ENCODE data around the gene PARD3. TPM values are rescaled to one million over a fixed set of nuclear protein-coding genes. Genes with fewer than 3 reads are reported as not detected.

PARD3 gene
- total RNA-seq, 1 experiment from 2014 or later = 46.3 TPM

DNA sequence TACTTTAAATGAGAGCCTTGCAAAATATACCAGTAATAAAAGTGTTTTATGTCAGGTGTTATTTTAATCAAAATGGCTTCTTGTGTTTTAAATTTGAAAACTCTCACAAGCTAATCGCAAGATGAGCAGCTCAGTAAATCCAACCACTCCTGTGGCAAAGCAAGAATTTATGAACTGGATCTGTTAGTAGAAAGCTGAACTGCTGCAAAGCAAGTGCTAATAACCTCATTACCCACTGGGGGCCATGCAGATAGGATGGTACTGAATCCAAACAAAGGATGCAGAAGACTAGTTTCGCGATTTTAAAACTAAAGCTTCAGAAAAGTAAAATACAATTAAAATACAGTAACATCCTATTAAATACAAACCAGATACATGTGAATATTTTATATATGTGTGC, 468.0 kb downstream of the PARD3 start (continued):
- TF ChIP-seq SP1 (IDR thresholded peaks at IDR 0.05; ENCODE audit: low read depth) (no peak), POLR2A (IDR thresholded peaks at IDR 0.05; ENCODE audit: borderline replicate concordance, extremely low read depth, insufficient read depth, insufficient read length) (no peak), EZH2 (IDR thresholded peaks at IDR 0.05) (no peak), CEBPB (IDR thresholded peaks at IDR 0.05; ENCODE audit: low read depth) (no peak), FOSL1 (IDR thresholded peaks at IDR 0.05; ENCODE audit: low read depth) (no peak), JUND (IDR thresholded peaks at IDR 0.05) (no peak), EZH2phosphoT487 (IDR thresholded peaks at IDR 0.05; ENCODE audit: borderline replicate concordance) (no peak)
- TF ChIP-seq, protein P1, sequence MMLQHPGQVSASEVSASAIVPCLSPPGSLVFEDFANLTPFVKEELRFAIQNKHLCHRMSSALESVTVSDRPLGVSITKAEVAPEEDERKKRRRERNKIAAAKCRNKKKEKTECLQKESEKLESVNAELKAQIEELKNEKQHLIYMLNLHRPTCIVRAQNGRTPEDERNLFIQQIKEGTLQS (IDR thresholded peaks at IDR 0.05) = no peak
- TF ChIP-seq, protein P2, sequence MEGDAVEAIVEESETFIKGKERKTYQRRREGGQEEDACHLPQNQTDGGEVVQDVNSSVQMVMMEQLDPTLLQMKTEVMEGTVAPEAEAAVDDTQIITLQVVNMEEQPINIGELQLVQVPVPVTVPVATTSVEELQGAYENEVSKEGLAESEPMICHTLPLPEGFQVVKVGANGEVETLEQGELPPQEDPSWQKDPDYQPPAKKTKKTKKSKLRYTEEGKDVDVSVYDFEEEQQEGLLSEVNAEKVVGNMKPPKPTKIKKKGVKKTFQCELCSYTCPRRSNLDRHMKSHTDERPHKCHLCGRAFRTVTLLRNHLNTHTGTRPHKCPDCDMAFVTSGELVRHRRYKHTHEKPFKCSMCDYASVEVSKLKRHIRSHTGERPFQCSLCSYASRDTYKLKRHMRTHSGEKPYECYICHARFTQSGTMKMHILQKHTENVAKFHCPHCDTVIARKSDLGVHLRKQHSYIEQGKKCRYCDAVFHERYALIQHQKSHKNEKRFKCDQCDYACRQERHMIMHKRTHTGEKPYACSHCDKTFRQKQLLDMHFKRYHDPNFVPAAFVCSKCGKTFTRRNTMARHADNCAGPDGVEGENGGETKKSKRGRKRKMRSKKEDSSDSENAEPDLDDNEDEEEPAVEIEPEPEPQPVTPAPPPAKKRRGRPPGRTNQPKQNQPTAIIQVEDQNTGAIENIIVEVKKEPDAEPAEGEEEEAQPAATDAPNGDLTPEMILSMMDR (IDR thresholded peaks at IDR 0.05 in 2 of 3, conservative IDR thresholded peaks at IDR 0.05 in 1 of 3; ENCODE audit: borderline replicate concordance in 1 of 3, insufficient read depth in 1 of 3, low read depth in 2 of 3, low read length in 2 of 3) = no peak

DNA sequence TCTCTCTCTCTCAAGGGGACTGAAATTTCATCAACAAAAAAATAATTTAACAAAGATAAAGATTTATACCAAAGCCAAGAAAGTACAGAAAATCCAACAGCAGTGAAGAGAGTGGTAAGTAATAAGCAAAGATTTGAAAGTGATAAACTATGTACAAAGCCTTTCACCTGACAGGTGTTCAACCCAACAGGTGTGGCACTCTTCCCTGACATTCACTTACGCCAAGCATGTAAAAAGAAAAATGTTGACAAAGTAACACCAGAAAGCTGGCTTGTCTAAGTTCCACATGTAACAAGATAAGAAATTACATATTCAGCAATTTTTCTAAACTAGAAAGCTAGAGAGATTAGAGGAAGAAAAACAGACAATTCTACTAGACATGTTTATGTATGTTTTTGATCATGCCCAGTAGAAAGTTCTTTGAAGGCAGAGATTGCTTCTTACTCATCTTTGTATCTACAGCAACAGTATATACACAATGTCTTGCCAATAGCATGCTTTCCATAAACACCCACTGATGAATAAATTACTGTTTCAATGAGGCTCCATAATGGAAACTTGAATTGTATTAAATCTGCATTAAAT, 468.5 kb downstream of the PARD3 start:
- H3K79me2 ChIP-seq (ENCODE audit: insufficient read depth, low read length) = no peaks in the 10 kb centered on the region
- TF ChIP-seq CBX3 (IDR thresholded peaks at IDR 0.05; ENCODE audit: low read depth) (no peak), ELF1 (IDR thresholded peaks at IDR 0.05; ENCODE audit: borderline replicate concordance, low read depth) (no peak), POLR2A (IDR thresholded peaks at IDR 0.05; ENCODE audit: borderline replicate concordance, extremely low read depth, insufficient read depth, insufficient read length) (no peak), RAD21 (IDR thresholded peaks at IDR 0.05; ENCODE audit: low read depth) (no peak), ZFX (IDR thresholded peaks at IDR 0.05) (no peak), SIN3A (IDR thresholded peaks at IDR 0.05; ENCODE audit: low read depth) (no peak), EGR1 (IDR thresholded peaks at IDR 0.05; ENCODE audit: low read depth) (no peak), YY1 (IDR thresholded peaks at IDR 0.05; ENCODE audit: extremely low read depth, insufficient replicate concordance, low read depth, low read length) (no peak), TCF7L2 (IDR thresholded peaks at IDR 0.05; ENCODE audit: borderline replicate concordance, extremely low read depth, insufficient read depth, insufficient read length) (no peak), POLR2AphosphoS5 (IDR thresholded peaks at IDR 0.05; ENCODE audit: low read depth, low read length) (no peak)
- TF ChIP-seq, protein P3, sequence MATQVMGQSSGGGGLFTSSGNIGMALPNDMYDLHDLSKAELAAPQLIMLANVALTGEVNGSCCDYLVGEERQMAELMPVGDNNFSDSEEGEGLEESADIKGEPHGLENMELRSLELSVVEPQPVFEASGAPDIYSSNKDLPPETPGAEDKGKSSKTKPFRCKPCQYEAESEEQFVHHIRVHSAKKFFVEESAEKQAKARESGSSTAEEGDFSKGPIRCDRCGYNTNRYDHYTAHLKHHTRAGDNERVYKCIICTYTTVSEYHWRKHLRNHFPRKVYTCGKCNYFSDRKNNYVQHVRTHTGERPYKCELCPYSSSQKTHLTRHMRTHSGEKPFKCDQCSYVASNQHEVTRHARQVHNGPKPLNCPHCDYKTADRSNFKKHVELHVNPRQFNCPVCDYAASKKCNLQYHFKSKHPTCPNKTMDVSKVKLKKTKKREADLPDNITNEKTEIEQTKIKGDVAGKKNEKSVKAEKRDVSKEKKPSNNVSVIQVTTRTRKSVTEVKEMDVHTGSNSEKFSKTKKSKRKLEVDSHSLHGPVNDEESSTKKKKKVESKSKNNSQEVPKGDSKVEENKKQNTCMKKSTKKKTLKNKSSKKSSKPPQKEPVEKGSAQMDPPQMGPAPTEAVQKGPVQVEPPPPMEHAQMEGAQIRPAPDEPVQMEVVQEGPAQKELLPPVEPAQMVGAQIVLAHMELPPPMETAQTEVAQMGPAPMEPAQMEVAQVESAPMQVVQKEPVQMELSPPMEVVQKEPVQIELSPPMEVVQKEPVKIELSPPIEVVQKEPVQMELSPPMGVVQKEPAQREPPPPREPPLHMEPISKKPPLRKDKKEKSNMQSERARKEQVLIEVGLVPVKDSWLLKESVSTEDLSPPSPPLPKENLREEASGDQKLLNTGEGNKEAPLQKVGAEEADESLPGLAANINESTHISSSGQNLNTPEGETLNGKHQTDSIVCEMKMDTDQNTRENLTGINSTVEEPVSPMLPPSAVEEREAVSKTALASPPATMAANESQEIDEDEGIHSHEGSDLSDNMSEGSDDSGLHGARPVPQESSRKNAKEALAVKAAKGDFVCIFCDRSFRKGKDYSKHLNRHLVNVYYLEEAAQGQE (IDR thresholded peaks at IDR 0.05; ENCODE audit: low read depth) = no peak
- RAD21 ChIA-PET (ENCODE audit: low non-redundant PET in 1 of 2, low total read pairs in 2 of 2, uncharacterized antibody in 2 of 2, unreplicated experiment in 2 of 2) = no interaction called here
- BruUV-seq (replicated peaks) = no TSS peak
- no peak overlapping the region for H2AFZ ChIP-seq (ENCODE audit: low read depth, low read length, poor library complexity, severe bottlenecking)
- H3K4me3 ChIP-seq (replicated peaks in 1 of 2; ENCODE audit: low read depth in 1 of 2, low read length in 2 of 2) = no peak overlapping the region
- no peak overlapping the region for H3K27ac ChIP-seq (ENCODE audit: low read depth, low read length)
- no peak overlapping the region for H3K9ac ChIP-seq (ENCODE audit: low read length)
- no peaks in the 10 kb centered on the region for H4K20me1 ChIP-seq (ENCODE audit: insufficient read depth)
- H3K27me3 ChIP-seq (ENCODE audit: insufficient read depth, low read length) = no peaks in the 10 kb centered on the region
- H3K9me3 ChIP-seq (ENCODE audit: control insufficient read depth in 1 of 2, insufficient read depth in 1 of 2, low read depth in 1 of 2, low read length in 2 of 2) = no peaks in the 10 kb centered on the region
- no peak overlapping the region for H3K4me2 ChIP-seq (ENCODE audit: low read length)
- intact Hi-C loops (cut with micrococcal nuclease) = no loop called here
- CTCF ChIA-PET = no interaction called here
- no peaks in the 10 kb centered on the region for H3K36me3 ChIP-seq (ENCODE audit: control insufficient read depth in 1 of 2, insufficient read depth in 2 of 2, low read length in 2 of 2)
- H3K9me2 ChIP-seq (ENCODE audit: insufficient read depth) = no peaks in the 10 kb centered on the region
- no peak for DNase-seq (ENCODE audit: low read depth, low spot score)
- no peaks in the 10 kb centered on the region for H3K4me1 ChIP-seq (ENCODE audit: control insufficient read depth in 1 of 2, insufficient read depth in 2 of 2, low read length in 2 of 2)
- no peak for ATAC-seq
- POLR2A ChIA-PET = no interaction called here

Measured in HCT116 (cell line).